PC-3 (cell line): Measurements from ENCODE around the gene IRF5. TPM values are rescaled to one million over a fixed set of nuclear protein-coding genes. Genes with fewer than 3 reads are reported as not detected.

Source experiments
- ATAC-seq: fragments of 200-7000 bp; cut with Tn5 transposase; 2 replicates; pipeline ENCODE4 v1.9.1; 2020; ENCODE audit warnings: mild to moderate bottlenecking, moderate library complexity
- BruUV-seq: library from RNA; stranded (reverse); fragments of 400-500 nt; replicated peaks from 2 replicates; lab custom pipeline; 2021; lab: Mats Ljungman, UMichigan
- CTCF ChIA-PET: fragments of 300-600 bp; sonication (Branson Sonifier 250); formaldehyde crosslinking; loops from one replicate; lab custom pipeline; 2022; ENCODE audit warnings: antibody characterized with exemption; lab: Charles Lee
- POLR2A ChIA-PET: fragments of 300-600 bp; sonication (Branson Sonifier 250); formaldehyde crosslinking; loops from one replicate; lab custom pipeline; 2022; ENCODE audit warnings: antibody characterized with exemption; ENCODE audit not compliant: unreplicated experiment; lab: Charles Lee
- DNase-seq: peaks from one replicate; pipeline ENCODE4 v3.0.0-alpha.2; 2015
- H2AFZ ChIP-seq: fragments of 300-600 bp; sonication (generic); 2 replicates; pipeline ENCODE4 v1.6.0; 2016; ENCODE audit warnings: antibody characterized with exemption, low read length
- H3F3A ChIP-seq: fragments of 300-600 bp; sonication (generic); one replicate; pipeline ENCODE4 v1.6.0; 2017; ENCODE audit warnings: antibody characterized with exemption, low read length, control low read depth, mild to moderate bottlenecking; ENCODE audit not compliant: unreplicated experiment
- H3K27ac ChIP-seq: fragments of 300-600 bp; sonication (generic); 2 replicates; pipeline ENCODE4 v1.5.1; 2016; ENCODE audit warnings: mild to moderate bottlenecking, low read length
- H3K27me3 ChIP-seq: fragments of 300-600 bp; sonication (generic); 2 replicates; pipeline ENCODE4 v1.6.1; 2016; ENCODE audit warnings: low read length, mixed read lengths
- H3K36me3 ChIP-seq: fragments of 300-600 bp; sonication (generic); 2 replicates; pipeline ENCODE4 v1.6.1; 2016; ENCODE audit warnings: low read depth, mixed run types, low read length, mixed read lengths
- H3K4me1 ChIP-seq: fragments of 300-600 bp; sonication (generic); 2 replicates; pipeline ENCODE4 v1.5.1; 2016; ENCODE audit warnings: low read length; ENCODE audit not compliant: insufficient read depth
- H3K4me2 ChIP-seq: fragments of 300-600 bp; sonication (generic); 2 replicates; pipeline ENCODE4 v1.6.0; 2016; ENCODE audit warnings: low read length
- H3K4me3 ChIP-seq: fragments of 300-600 bp; sonication (generic); 2 replicates; pipeline ENCODE4 v1.5.1; 2016; ENCODE audit warnings: mild to moderate bottlenecking, low read length, mixed read lengths
- H3K79me2 ChIP-seq: fragments of 300-600 bp; sonication (generic); 2 replicates; pipeline ENCODE4 v1.6.1; 2017; ENCODE audit warnings: low read length, mixed read lengths
- H3K9ac ChIP-seq: fragments of 300-600 bp; sonication (generic); 2 replicates; pipeline ENCODE4 v1.6.0; 2016; ENCODE audit warnings: mild to moderate bottlenecking, low read length
- H3K9me2 ChIP-seq: fragments of 300-600 bp; sonication (generic); replicated peaks from 2 replicates; pipeline ENCODE4 v1.6.1; 2016; ENCODE audit warnings: mixed run types, low read length, mixed read lengths
- H3K9me3 ChIP-seq: fragments of 300-600 bp; sonication (generic); 2 replicates; pipeline ENCODE4 v1.6.1; 2016; ENCODE audit warnings: low read length, mixed read lengths
- H4K20me1 ChIP-seq: fragments of 300-600 bp; sonication (generic); 2 replicates; pipeline ENCODE4 v1.6.1; 2016; ENCODE audit warnings: low read length, mixed read lengths
- CTCF ChIP-seq: fragments of 300-600 bp; sonication (generic); conservative IDR thresholded peaks from 2 replicates; pipeline ENCODE4 v1.5.1; 2017; ENCODE audit warnings: antibody characterized with exemption, low read depth, mild to moderate bottlenecking, low read length
- EZH2 ChIP-seq: fragments of 300-600 bp; sonication (generic); IDR thresholded peaks from one replicate; pipeline ENCODE4 v1.6.1; 2017; ENCODE audit warnings: antibody characterized with exemption, mild to moderate bottlenecking, low read length; ENCODE audit not compliant: unreplicated experiment
- EZH2phosphoT487 ChIP-seq: fragments of 300-600 bp; sonication (generic); IDR thresholded peaks from 2 replicates; pipeline ENCODE4 v1.6.1; 2018; ENCODE audit warnings: mild to moderate bottlenecking, antibody characterized with exemption, low read length, borderline replicate concordance
- intact Hi-C: fragments of 100-400 bp; cut with micrococcal nuclease; formaldehyde crosslinking; loops from 2 replicates; pipeline ENCODE4 v1.9.0; 2023
- total RNA-seq: library from RNA; depleted of rRNA; stranded (reverse); fragments of >200 nt; gene quantifications from 2 replicates; pipeline ENCODE4 v1.2.3, GENCODE V29; 2014

Gene IRF5
- total RNA-seq, 1 experiment from 2014 or later = 15.3 TPM

GRCh38 chr7:128962899-128963298, 25.2 kb downstream of the IRF5 start:
- Histone ChIP-seq H3K27ac (no peak overlapping the region), H3K4me3 (no peak overlapping the region), H3K27me3 (no peaks in the 10 kb centered on the region), H4K20me1 (no peaks in the 10 kb centered on the region; the same call in 1 of the 2 replicates), H3K9ac (no peak overlapping the region), H3K36me3 (peaks cover 41% of the 10 kb centered on the region), H3K9me2 (no peaks in the 10 kb centered on the region), H3K4me2 (no peak overlapping the region), H3K9me3 (no peaks in the 10 kb centered on the region), H3K4me1 (peaks cover 9% of the 10 kb centered on the region), H3F3A (peaks cover 8% of the 10 kb centered on the region), H2AFZ (no peak overlapping the region), H3K79me2 (no peaks in the 10 kb centered on the region)
- TF ChIP-seq EZH2 = no peak
- no peak for TF ChIP-seq CTCF
- no peak for TF ChIP-seq EZH2phosphoT487
- ATAC-seq (no peak), DNase-seq (no peak)
- CTCF ChIA-PET = no interaction called here
- no TSS peak for BruUV-seq
- POLR2A ChIA-PET = interaction anchor here (0.7 kb wide), 1 partner anchor 19 kb away, joined by 3 read pairs; no protein-coding TSS in a partner anchor
- intact Hi-C loops = no loop called here

GRCh38 chr7:128963327-128963757, 25.6 kb downstream of the IRF5 start:
- Histone ChIP-seq H3K4me1 (peaks cover 9% of the 10 kb centered on the region), H3K79me2 (no peaks in the 10 kb centered on the region), H2AFZ (no peak overlapping the region), H3K27me3 (no peaks in the 10 kb centered on the region), H3K9me3 (no peaks in the 10 kb centered on the region), H3K4me2 (no peak overlapping the region), H3K36me3 (peaks cover 41% of the 10 kb centered on the region), H3K9ac (no peak overlapping the region), H3K4me3 (no peak overlapping the region), H4K20me1 (no peaks in the 10 kb centered on the region; the same call in 1 of the 2 replicates), H3K9me2 (no peaks in the 10 kb centered on the region), H3F3A (peaks cover 8% of the 10 kb centered on the region), H3K27ac (no peak overlapping the region)
- intact Hi-C loops = no loop called here
- no TSS peak for BruUV-seq
- ChIA-PET POLR2A (interaction anchor here (0.7 to 0.9 kb wide), 2 partner anchors 10 to 172 kb away, joined by 3 to 6 read pairs; no protein-coding TSS in a partner anchor), CTCF (no interaction called here)
- TF ChIP-seq EZH2phosphoT487 = no peak
- TF ChIP-seq EZH2 = no peak
- TF ChIP-seq CTCF = no peak
- no peak for ATAC-seq
- DNase-seq = no peak

- ChIA-PET CTCF (no interaction called here), POLR2A (no interaction called here)
- intact Hi-C loops = no loop called here
- Histone ChIP-seq H3K4me3 (no peak overlapping the region), H3K4me1 (no peaks in the 10 kb centered on the region), H3K27me3 (no peaks in the 10 kb centered on the region), H3K27ac (no peak overlapping the region), H3K9ac (no peak overlapping the region), H3K9me3 (no peaks in the 10 kb centered on the region), H3K4me2 (no peak overlapping the region), H3K9me2 (no peaks in the 10 kb centered on the region), H2AFZ (no peak overlapping the region), H3K79me2 (no peaks in the 10 kb centered on the region), H3F3A (peaks cover 4% of the 10 kb centered on the region), H3K36me3 (peaks cover 57% of the 10 kb centered on the region), H4K20me1 (no peaks in the 10 kb centered on the region)
- ATAC-seq = no peak
- DNase-seq = no peak
- no TSS peak for BruUV-seq
- TF ChIP-seq EZH2 = no peak
- TF ChIP-seq CTCF = no peak
- no peak for TF ChIP-seq EZH2phosphoT487
Measured at GRCh38 chr7:128968624-128969023, 30.9 kb downstream of the IRF5 start.
